Measurements from ENCODE around the gene CCDC85C. TPM values are rescaled to one million over a fixed set of nuclear protein-coding genes. Genes with fewer than 3 reads are reported as not detected.
A peak's percentile ranks its signal among the peaks of the same experiment; 100 is the strongest.

CCDC85C gene
- total RNA-seq, 1 experiment from 2014 or later: 42.3 TPM

DNA sequence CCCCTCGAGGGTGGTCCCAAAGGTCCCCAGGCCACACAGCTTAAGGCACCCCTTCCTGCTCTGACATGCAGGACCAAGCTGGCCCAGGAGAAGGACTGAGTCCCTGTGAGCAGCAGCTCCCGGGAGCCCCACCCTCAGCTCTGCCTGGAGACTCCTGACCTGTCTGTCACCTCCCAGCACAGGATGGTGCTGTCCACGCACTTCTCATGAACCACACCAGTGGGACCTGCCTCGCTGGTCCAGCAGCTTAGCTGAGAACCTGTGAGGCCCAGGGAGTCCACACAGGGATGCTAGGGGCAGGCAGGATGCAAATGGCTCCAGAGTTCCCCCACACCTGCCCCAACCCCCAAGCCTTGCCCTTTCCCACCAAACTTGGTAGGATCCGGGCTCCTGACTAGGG lies 27.7 kb downstream of the CCDC85C start:
- Histone ChIP-seq H3K27me3 (ENCODE audit: insufficient read depth, low read length) (no peaks in the 10 kb centered on the region), H3K4me3 (replicated peaks in 1 of 2; ENCODE audit: low read depth in 1 of 2, low read length in 2 of 2) (no peak overlapping the region; a peak in 1 of 4 replicates), H3K4me1 (ENCODE audit: control insufficient read depth in 1 of 2, insufficient read depth in 2 of 2, low read length in 2 of 2) (peaks cover 67 to 74% of the 10 kb centered on the region in 2 experiments), H4K20me1 (ENCODE audit: insufficient read depth) (peaks cover 4% of the 10 kb centered on the region; the same call in 1 of the 2 replicates), H2AFZ (ENCODE audit: low read depth, low read length, poor library complexity, severe bottlenecking) (no peak overlapping the region), H3K9me2 (ENCODE audit: insufficient read depth) (no peaks in the 10 kb centered on the region), H3K27ac (ENCODE audit: low read depth, low read length) (peak overlapping the region; percentile 48), H3K9ac (ENCODE audit: low read length) (peak overlapping the region; percentile 32), H3K9me3 (ENCODE audit: control insufficient read depth in 1 of 2, insufficient read depth in 1 of 2, low read depth in 1 of 2, low read length in 2 of 2) (no peaks in the 10 kb centered on the region), H3K79me2 (ENCODE audit: insufficient read depth, low read length) (peaks cover 68% of the 10 kb centered on the region), H3K36me3 (ENCODE audit: control insufficient read depth in 1 of 2, insufficient read depth in 2 of 2, low read length in 2 of 2) (0 out of 4 replicates have a peak, but pooled peaks cover 0 to 6% of the 10 kb centered on the region in 2 experiments), H3K4me2 (ENCODE audit: low read length) (peak overlapping the region; percentile 82)
- intact Hi-C loops (cut with micrococcal nuclease): no loop called here
- ChIA-PET POLR2A (interaction anchor here (0.5 kb wide), 1 partner anchor 15 kb away, joined by 3 read pairs; no protein-coding TSS in a partner anchor), RAD21 (ENCODE audit: low non-redundant PET in 1 of 2, low total read pairs in 2 of 2, uncharacterized antibody in 2 of 2, unreplicated experiment in 2 of 2) (interaction anchor here in 1 of 2 experiments (0.6 to 1.5 kb wide), 2 partner anchors 26 to 52 kb away, joined by 3 to 4 read pairs; no protein-coding TSS in a partner anchor), CTCF (interaction anchor here (0.5 to 2.5 kb wide), 2 partner anchors 28 to 57 kb away, joined by 3 to 8 read pairs; partner anchors contain the start of gene CCDC85C)
- ATAC-seq (no peak), DNase-seq (ENCODE audit: low read depth, low spot score) (no peak)
- TF ChIP-seq YY1 (IDR thresholded peaks at IDR 0.05; ENCODE audit: extremely low read depth, insufficient replicate concordance, low read depth, low read length) (no peak), JUND (IDR thresholded peaks at IDR 0.05) (no peak), POLR2AphosphoS5 (IDR thresholded peaks at IDR 0.05; ENCODE audit: low read depth, low read length) (no peak), ATF3 (IDR thresholded peaks at IDR 0.05) (no peak), POLR2A (IDR thresholded peaks at IDR 0.05; ENCODE audit: borderline replicate concordance, extremely low read depth, insufficient read depth, insufficient read length) (no peak), ZFX (IDR thresholded peaks at IDR 0.05) (no peak), RAD21 (IDR thresholded peaks at IDR 0.05; ENCODE audit: low read depth) (no peak), SRF (IDR thresholded peaks at IDR 0.05; ENCODE audit: low read depth) (no peak), SP1 (IDR thresholded peaks at IDR 0.05; ENCODE audit: low read depth) (no peak), EZH2 (IDR thresholded peaks at IDR 0.05) (no peak), REST (IDR thresholded peaks at IDR 0.05; ENCODE audit: low read depth) (no peak), FOSL1 (IDR thresholded peaks at IDR 0.05; ENCODE audit: low read depth) (no peak), CEBPB (IDR thresholded peaks at IDR 0.05; ENCODE audit: low read depth) (no peak), EZH2phosphoT487 (IDR thresholded peaks at IDR 0.05; ENCODE audit: borderline replicate concordance) (no peak), ZBTB33 (IDR thresholded peaks at IDR 0.05; ENCODE audit: extremely low read depth, insufficient replicate concordance, low read length) (no peak), EGR1 (IDR thresholded peaks at IDR 0.05; ENCODE audit: low read depth) (no peak), MAX (IDR thresholded peaks at IDR 0.05) (no peak)
- BruUV-seq (replicated peaks): no TSS peak

Measured in HCT116 (cell line).